SIG-M5 (cell line): Measurements from ENCODE around the gene PPID.
"Not testable (repeated sequence)": the region's sequence is repeated elsewhere in the genome, so short reads cannot be mapped to it uniquely, and the experiment has no call there.

Experiments
- DNase-seq: peaks from one replicate; lab custom pipeline; 2025; lab: John Stamatoyannopoulos, UW

Gene PPID

GRCh38 chr4:158722917-158723793 is at the start of gene PPID:
TSS of gene PPID (minus strand) at chr4:158723396. CDS start at chr4:158723288, 108 bp downstream.
- no peak for DNase-seq

GRCh38 chr4:158771776-158772175 is 48.6 kb upstream of the PPID start:
- DNase-seq, result no peak

- DNase-seq, result no peak
Measured at GRCh38 chr4:158770671-158771070, 47.5 kb upstream of the PPID start.

GRCh38 chr4:158769175-158769921 is 46.2 kb upstream of the PPID start:
- DNase-seq, result no peak

GRCh38 chr4:158768555-158769174 is 45.5 kb upstream of the PPID start, which contains the start of gene FNIP2:
TSS of gene FNIP2 (plus strand) at chr4:158769026. CDS start at chr4:158769213, 187 bp downstream.
- no peak for DNase-seq

GRCh38 chr4:158767451-158767850 is 44.3 kb upstream of the PPID start:
- no peak for DNase-seq

- peak; percentile 52 for DNase-seq
Measured at GRCh38 chr4:158766434-158767044, 43.3 kb upstream of the PPID start.

- no peak for DNase-seq
Measured at GRCh38 chr4:158763462-158763861, 40.3 kb upstream of the PPID start.

- no peak for DNase-seq
Measured at GRCh38 chr4:158762553-158762952, 39.4 kb upstream of the PPID start.

- DNase-seq, result no peak
Measured at GRCh38 chr4:158760866-158761265, 37.7 kb upstream of the PPID start.

- DNase-seq, result not testable (repeated sequence)
Measured at GRCh38 chr4:158759539-158759938, 36.3 kb upstream of the PPID start.

GRCh38 chr4:158758703-158759102 is 35.5 kb upstream of the PPID start:
- no peak for DNase-seq

GRCh38 chr4:158758142-158758541 is 34.9 kb upstream of the PPID start:
- no peak for DNase-seq

- DNase-seq, result no peak
Measured at GRCh38 chr4:158756588-158756987, 33.4 kb upstream of the PPID start.

GRCh38 chr4:158755819-158756218 is 32.6 kb upstream of the PPID start:
- DNase-seq, result not testable (repeated sequence)

- no peak for DNase-seq
Measured at GRCh38 chr4:158754385-158755180, 31.4 kb upstream of the PPID start.

GRCh38 chr4:158750379-158750778 is 27.2 kb upstream of the PPID start:
- no peak for DNase-seq

GRCh38 chr4:158746537-158746936 is 23.3 kb upstream of the PPID start:
- not testable (repeated sequence) for DNase-seq

- no peak for DNase-seq
Measured at GRCh38 chr4:158741326-158742021, 18.3 kb upstream of the PPID start.

- DNase-seq, result no peak
Measured at GRCh38 chr4:158739600-158739999, 16.4 kb upstream of the PPID start.

- no peak for DNase-seq
Measured at GRCh38 chr4:158738866-158739265, 15.7 kb upstream of the PPID start.
